ENCODE results near the gene RALGAPB. TPM values are rescaled to one million over a fixed set of nuclear protein-coding genes. Genes with fewer than 3 reads are reported as not detected.

RALGAPB gene
- total RNA-seq, 1 donor: 45.8 TPM

- no peak for TF ChIP-seq CTCF (IDR thresholded peaks at IDR 0.05; ENCODE audit: insufficient read depth, low read depth, low read length)
- DNase-seq (ENCODE audit: low read depth): no peak
- H3K4me3 ChIP-seq (ENCODE audit: low read depth, low read length): no peak overlapping the region
Measured at GRCh38 chr20:38581830-38582358, 109.3 kb downstream of the RALGAPB start.

- DNase-seq (ENCODE audit: low read depth): no peak
- H3K4me3 ChIP-seq (ENCODE audit: low read depth, low read length): no peak overlapping the region
- no peak for TF ChIP-seq CTCF (IDR thresholded peaks at IDR 0.05; ENCODE audit: insufficient read depth, low read depth, low read length)
Measured at GRCh38 chr20:38583306-38583705, 110.7 kb downstream of the RALGAPB start.

- no peak overlapping the region for H3K4me3 ChIP-seq (ENCODE audit: low read depth, low read length)
- TF ChIP-seq CTCF (IDR thresholded peaks at IDR 0.05; ENCODE audit: insufficient read depth, low read depth, low read length): no peak
- DNase-seq (ENCODE audit: low read depth): no peak
Measured at GRCh38 chr20:38584099-38584763, 111.6 kb downstream of the RALGAPB start.

GRCh38 chr20:38585404-38586180 is 112.9 kb downstream of the RALGAPB start:
- DNase-seq (ENCODE audit: low read depth): no peak
- H3K4me3 ChIP-seq (ENCODE audit: low read depth, low read length): no peak overlapping the region
- TF ChIP-seq CTCF (IDR thresholded peaks at IDR 0.05; ENCODE audit: insufficient read depth, low read depth, low read length): no peak

GRCh38 chr20:38586181-38586525 is 113.5 kb downstream of the RALGAPB start:
- no peak for DNase-seq (ENCODE audit: low read depth)
- TF ChIP-seq CTCF (IDR thresholded peaks at IDR 0.05; ENCODE audit: insufficient read depth, low read depth, low read length): no peak
- H3K4me3 ChIP-seq (ENCODE audit: low read depth, low read length): no peak overlapping the region

GRCh38 chr20:38588303-38588702 is 115.7 kb downstream of the RALGAPB start:
- H3K4me3 ChIP-seq (ENCODE audit: low read depth, low read length): no peak overlapping the region
- DNase-seq (ENCODE audit: low read depth): no peak
- TF ChIP-seq CTCF (IDR thresholded peaks at IDR 0.05; ENCODE audit: insufficient read depth, low read depth, low read length): no peak
